GM06990 (cell line): ENCODE results near the gene MMEL1.

ENCODE experiments used
- DNase-seq: peaks from one replicate; pipeline ENCODE4 v3.0.0-alpha.2; 2011; ENCODE audit not compliant: insufficient read length; ENCODE audit errors: extremely low read depth
- H3K27me3 ChIP-seq: replicated peaks from 2 replicates; pipeline ENCODE4 v1.6.0; 2011; ENCODE audit warnings: low read length; ENCODE audit not compliant: control insufficient read depth, insufficient read depth
- H3K36me3 ChIP-seq: 2 replicates; pipeline ENCODE4 v1.5.1; 2011; ENCODE audit warnings: low read length; ENCODE audit not compliant: control insufficient read depth, insufficient read depth
- H3K4me3 ChIP-seq: replicated peaks from 2 replicates; pipeline ENCODE4 v1.5.1; 2011; ENCODE audit warnings: low read depth, mild to moderate bottlenecking, control low read depth, low read length
- TF ChIP-seq, protein P1 (sequence below): IDR thresholded peaks from 2 replicates; pipeline ENCODE4 v1.5.1; 2011; ENCODE audit warnings: low read length, control low read depth, mild to moderate bottlenecking, inconsistent platforms; ENCODE audit not compliant: insufficient read depth, poor library complexity, severe bottlenecking

The MMEL1 gene

DNA sequence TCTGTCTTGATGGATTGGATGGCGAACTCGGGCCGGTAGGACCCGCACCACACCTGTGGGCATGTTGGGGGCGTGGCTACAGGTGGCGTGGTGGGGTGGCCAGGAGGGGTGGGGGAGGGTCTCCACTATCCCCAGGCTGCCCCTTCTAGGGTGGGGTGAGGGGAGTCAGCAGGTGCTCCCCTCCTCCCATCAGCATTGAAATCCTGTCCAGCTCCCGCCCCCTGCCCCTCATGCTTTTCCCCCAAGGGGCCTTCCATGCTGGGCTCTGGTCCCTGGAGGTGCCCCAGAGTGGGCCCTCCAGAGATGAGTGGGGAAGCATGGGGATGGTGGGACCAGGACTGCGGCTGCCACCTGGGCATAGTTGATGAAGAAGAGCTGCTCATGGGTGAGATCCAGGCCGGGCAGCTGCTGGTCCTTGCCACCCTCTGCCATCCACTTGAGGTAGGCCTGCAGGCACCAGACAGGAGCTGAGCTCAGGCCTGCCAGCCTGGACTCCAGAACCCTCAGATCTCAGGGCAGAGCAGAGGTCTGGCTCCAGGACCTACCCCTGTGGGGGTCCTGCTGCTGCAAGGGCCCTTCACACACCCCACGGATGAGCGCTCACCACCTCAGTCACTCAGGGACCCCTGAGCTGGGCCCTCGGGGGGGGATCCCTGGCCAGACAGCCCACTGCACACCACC lies 41.1 kb downstream of the MMEL1 start:
- TF ChIP-seq, protein P1, sequence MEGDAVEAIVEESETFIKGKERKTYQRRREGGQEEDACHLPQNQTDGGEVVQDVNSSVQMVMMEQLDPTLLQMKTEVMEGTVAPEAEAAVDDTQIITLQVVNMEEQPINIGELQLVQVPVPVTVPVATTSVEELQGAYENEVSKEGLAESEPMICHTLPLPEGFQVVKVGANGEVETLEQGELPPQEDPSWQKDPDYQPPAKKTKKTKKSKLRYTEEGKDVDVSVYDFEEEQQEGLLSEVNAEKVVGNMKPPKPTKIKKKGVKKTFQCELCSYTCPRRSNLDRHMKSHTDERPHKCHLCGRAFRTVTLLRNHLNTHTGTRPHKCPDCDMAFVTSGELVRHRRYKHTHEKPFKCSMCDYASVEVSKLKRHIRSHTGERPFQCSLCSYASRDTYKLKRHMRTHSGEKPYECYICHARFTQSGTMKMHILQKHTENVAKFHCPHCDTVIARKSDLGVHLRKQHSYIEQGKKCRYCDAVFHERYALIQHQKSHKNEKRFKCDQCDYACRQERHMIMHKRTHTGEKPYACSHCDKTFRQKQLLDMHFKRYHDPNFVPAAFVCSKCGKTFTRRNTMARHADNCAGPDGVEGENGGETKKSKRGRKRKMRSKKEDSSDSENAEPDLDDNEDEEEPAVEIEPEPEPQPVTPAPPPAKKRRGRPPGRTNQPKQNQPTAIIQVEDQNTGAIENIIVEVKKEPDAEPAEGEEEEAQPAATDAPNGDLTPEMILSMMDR, result no peak
- H3K27me3 ChIP-seq, result no peaks in the 10 kb centered on the region; the same call in 1 of the 2 replicates
- H3K36me3 ChIP-seq, result no peaks in the 10 kb centered on the region
- no peak overlapping the region for H3K4me3 ChIP-seq
- DNase-seq, result no peak

DNA sequence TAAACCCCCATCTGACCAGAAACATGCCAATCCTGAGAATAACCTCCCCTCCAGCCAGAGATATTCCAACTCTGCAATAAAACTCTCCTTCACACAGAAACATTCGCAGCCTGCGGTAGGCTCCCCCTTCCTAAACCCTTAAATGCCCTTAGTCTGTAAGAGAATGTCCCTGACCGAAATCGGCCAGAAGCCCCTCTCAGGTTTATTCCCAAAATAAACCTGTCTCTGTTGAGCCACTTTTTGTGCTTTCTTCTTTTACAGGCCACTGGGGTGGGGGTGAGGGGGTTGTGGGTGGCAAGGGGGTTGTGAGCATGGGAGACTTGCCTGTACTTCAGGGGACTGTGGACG lies 41.6 kb downstream of the MMEL1 start:
- no peak for DNase-seq
- no peak overlapping the region for H3K4me3 ChIP-seq
- H3K27me3 ChIP-seq, result no peaks in the 10 kb centered on the region
- TF ChIP-seq, protein P1, result no peak
- no peaks in the 10 kb centered on the region for H3K36me3 ChIP-seq

DNA sequence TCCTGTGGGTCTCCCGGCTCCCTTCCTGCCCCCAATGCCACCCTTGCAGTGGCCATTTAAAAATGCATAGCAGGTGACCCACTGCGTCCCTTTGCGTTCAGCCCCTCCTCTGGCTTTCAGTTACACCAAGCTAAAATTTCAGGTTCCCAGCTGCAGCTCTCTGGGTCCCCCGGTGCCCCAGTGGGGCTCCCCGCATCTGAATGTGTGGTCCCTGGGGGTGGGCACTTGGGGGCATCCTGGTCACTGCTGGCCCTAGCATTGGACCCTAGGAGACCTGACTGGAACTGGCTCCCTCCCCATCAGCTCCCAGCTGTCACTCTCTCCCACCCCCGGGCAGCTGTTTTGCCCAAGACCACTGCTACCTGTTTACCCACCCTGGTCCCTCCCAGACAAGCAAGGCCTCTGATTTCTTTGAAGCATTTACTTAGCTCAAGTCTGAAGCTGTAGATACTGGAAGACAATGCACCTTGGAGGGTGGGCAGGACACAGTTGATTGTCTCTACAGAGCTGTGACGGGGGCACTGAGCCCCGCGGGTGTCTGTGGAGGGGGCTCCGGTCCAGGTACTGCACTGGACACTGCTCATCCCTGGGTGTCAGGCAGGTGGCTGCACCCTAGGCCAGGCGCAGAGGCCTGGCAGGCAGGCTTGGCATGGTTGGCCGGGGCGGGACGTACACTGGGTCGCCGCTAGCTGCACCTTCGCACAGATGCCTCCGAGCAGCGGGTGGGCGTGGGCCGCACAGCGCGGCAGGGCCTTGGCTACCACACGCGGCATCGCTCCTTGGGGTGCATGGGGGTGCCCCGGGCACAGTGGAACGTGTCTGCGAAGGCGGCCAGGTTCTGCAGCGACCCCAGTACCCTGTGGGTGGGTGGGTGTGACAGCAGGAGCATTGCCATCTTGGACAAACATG lies 42.3 kb downstream of the MMEL1 start:
- no peak for DNase-seq

DNA sequence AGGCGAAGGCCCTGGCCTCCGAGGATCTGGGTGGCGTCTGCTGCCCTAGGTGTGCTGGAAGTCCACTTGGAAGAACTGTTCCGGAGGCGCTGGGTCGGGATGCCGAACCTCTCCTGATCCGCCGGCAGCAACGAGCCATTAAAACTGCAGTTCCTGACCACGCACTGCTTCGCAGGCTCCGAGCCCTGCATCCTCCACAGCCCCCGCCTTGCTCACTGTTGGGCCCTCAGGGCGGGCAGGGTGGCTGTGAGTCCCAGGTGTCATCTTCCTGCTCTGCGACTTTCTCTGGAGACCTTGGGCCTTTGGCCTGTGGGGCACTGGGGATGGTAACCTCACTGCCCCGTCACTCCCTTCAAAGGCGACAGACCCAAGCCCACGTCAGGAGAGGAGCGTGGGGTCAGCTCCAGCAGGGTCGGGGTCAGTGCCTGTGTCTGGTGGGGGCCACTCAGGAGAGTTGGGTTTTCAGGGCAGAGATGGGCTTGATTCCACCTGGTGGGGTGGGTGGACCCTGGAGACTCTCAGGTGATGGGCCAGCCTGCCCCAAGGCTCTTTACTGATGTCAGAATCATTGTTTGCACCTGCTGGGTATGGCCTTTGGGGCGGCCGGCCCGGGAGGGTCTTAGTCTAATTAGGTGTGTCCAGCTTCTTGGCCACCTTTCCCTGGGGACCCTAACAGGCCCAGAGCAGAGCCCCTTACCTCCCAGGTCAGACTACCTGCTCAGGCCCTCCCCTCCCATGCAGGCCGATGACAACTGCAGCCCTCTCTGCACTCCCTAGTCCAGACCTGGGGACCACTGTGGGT lies 43.2 kb downstream of the MMEL1 start:
- TF ChIP-seq, protein P1, result no peak
- Histone ChIP-seq H3K4me3 (no peak overlapping the region), H3K27me3 (no peaks in the 10 kb centered on the region), H3K36me3 (no peaks in the 10 kb centered on the region)
- no peak for DNase-seq

More for the DNA sequence above, 42.3 kb downstream of the MMEL1 start:
- Histone ChIP-seq H3K36me3 (no peaks in the 10 kb centered on the region), H3K4me3 (no peak overlapping the region), H3K27me3 (no peaks in the 10 kb centered on the region)
- TF ChIP-seq, protein P1, result no peak

DNA sequence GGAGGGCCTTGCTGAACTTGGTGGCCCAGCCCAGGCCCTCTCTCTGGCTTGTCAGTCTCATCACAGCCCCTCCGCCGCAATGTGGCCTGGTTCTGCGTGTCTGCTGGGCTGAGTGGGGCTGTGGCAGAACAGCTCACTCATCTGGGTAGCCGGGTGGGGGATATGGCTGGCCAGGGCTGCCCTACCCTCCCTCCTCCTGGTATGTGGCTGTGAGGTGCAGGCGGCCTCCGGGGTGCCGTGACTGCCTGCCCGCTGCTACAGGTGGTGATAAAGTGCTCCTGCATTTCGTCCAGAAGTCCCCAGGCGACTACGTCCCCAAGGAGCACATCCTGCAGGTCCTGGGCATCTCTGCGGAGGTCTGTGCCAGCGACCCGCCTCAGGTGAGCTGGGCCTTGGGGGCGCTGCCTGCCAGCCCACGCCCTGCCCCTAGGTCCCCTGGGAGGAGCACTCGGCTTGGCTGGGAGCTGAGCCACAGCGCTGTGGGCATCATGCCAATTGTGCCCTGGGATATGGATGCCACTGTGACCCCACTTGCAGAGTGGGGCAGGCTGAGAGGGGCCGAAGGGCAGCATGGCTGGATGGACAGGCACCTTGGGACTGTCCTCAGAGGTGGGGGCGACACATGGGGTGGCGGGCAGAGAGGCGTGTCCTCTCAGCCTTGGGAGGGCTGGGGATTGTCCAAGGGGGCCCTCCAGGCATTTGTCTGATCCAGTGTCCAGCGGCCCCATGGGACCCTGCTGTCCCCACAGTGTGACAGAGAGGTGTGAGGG lies 44.0 kb downstream of the MMEL1 start:
- Histone ChIP-seq H3K4me3 (no peak overlapping the region), H3K36me3 (no peaks in the 10 kb centered on the region), H3K27me3 (no peaks in the 10 kb centered on the region)
- DNase-seq, result no peak
- TF ChIP-seq, protein P1, result no peak
